22Rv1 (cell line): ENCODE measurements around the gene CXCR2.

Experiments used
- ZFX ChIP-seq: fragments of 450-650 bp; IDR thresholded peaks from 2 replicates; pipeline ENCODE4 v1.6.1; 2017; ENCODE audit warnings: antibody characterized with exemption, borderline replicate concordance
- TF ChIP-seq, protein P1 (sequence below): fragments of 450-650 bp; IDR thresholded peaks from 2 replicates; pipeline ENCODE4 v1.5.1; 2017; ENCODE audit warnings: mild to moderate bottlenecking

GRCh38 chr2:218081695-218082094 lies 44.1 kb upstream of the CXCR2 start:
- TF ChIP-seq, protein P1, sequence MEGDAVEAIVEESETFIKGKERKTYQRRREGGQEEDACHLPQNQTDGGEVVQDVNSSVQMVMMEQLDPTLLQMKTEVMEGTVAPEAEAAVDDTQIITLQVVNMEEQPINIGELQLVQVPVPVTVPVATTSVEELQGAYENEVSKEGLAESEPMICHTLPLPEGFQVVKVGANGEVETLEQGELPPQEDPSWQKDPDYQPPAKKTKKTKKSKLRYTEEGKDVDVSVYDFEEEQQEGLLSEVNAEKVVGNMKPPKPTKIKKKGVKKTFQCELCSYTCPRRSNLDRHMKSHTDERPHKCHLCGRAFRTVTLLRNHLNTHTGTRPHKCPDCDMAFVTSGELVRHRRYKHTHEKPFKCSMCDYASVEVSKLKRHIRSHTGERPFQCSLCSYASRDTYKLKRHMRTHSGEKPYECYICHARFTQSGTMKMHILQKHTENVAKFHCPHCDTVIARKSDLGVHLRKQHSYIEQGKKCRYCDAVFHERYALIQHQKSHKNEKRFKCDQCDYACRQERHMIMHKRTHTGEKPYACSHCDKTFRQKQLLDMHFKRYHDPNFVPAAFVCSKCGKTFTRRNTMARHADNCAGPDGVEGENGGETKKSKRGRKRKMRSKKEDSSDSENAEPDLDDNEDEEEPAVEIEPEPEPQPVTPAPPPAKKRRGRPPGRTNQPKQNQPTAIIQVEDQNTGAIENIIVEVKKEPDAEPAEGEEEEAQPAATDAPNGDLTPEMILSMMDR: no peak
- TF ChIP-seq ZFX: no peak
